AG04449 (cell line): ENCODE measurements around the gene PLBD1.

Source experiments
- CTCF ChIA-PET: fragments of 350-600 bp; formaldehyde crosslinking; extraction: SDS; loops from one replicate; lab custom pipeline; 2021; ENCODE audit warnings: antibody characterized with exemption; lab: Yijun Ruan, JAX
- POLR2A ChIA-PET: fragments of 400-600, 350-600 bp; formaldehyde crosslinking; extraction: SDS; loops from one replicate; lab custom pipeline; 2020; ENCODE audit warnings: antibody characterized with exemption, inconsistent platforms; lab: Yijun Ruan, JAX
- DNase-seq: peaks from one replicate; pipeline ENCODE4 v3.0.0-alpha.2; 2010; ENCODE audit warnings: low read depth, low spot score
- H3K4me3 ChIP-seq: 2 replicates; pipeline ENCODE4 v1.5.1; 2011; ENCODE audit warnings: low read depth, mild to moderate bottlenecking, control low read depth, low read length
- TF ChIP-seq, protein P1 (sequence below): IDR thresholded peaks from one replicate; pipeline ENCODE4 v1.5.1; 2011; ENCODE audit warnings: mild to moderate bottlenecking, moderate library complexity, low read length, control low read depth, inconsistent platforms; ENCODE audit not compliant: insufficient read depth; ENCODE audit errors: missing control alignments

The PLBD1 gene

DNA sequence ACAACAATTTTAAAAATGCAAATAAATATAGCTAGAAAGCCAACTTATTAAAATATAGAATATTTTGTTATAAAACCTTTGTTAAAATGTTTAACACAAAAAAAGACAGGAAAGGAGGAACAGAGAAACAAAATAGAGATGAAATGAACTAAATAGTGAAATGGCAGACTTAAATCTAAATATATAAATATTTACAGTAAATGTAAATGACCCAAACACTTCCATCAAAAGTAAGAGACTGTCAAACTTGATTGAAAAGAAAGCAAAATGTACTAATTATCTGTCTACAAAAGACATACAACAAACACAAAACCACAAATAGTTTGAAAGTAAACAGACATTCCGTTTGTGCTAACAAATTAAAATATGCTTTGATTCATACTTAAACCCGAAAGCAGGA, 41.7 kb downstream of the PLBD1 start:
- TF ChIP-seq, protein P1, sequence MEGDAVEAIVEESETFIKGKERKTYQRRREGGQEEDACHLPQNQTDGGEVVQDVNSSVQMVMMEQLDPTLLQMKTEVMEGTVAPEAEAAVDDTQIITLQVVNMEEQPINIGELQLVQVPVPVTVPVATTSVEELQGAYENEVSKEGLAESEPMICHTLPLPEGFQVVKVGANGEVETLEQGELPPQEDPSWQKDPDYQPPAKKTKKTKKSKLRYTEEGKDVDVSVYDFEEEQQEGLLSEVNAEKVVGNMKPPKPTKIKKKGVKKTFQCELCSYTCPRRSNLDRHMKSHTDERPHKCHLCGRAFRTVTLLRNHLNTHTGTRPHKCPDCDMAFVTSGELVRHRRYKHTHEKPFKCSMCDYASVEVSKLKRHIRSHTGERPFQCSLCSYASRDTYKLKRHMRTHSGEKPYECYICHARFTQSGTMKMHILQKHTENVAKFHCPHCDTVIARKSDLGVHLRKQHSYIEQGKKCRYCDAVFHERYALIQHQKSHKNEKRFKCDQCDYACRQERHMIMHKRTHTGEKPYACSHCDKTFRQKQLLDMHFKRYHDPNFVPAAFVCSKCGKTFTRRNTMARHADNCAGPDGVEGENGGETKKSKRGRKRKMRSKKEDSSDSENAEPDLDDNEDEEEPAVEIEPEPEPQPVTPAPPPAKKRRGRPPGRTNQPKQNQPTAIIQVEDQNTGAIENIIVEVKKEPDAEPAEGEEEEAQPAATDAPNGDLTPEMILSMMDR = no peak
- ChIA-PET POLR2A (no interaction called here), CTCF (interaction anchor here (1.6 kb wide), 1 partner anchor 288 kb away, joined by 4 read pairs; no protein-coding TSS in a partner anchor)
- H3K4me3 ChIP-seq = no peak overlapping the region
- DNase-seq = no peak

DNA sequence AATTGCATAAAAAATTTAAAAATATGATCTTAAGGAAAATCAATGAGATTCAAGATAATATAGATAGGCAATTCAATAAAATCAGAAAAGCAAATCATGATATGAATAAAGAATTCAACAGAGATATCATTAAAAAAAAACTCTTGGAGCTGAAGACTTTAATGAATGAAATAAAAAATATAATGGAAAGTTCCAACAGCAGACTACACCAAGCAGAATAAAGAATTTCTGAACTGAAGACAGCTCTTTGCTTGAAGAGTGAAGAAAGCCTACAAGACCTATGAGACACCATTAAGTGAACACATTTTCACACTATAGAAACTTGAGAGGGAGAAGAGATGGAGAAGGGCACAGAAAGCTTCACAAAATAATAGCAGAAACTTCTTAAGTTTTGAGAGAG, 45.9 kb downstream of the PLBD1 start:
- no peak for DNase-seq
- H3K4me3 ChIP-seq = no peak overlapping the region
- TF ChIP-seq, protein P1 = no peak
- POLR2A ChIA-PET = no interaction called here
- CTCF ChIA-PET = no interaction called here

- POLR2A ChIA-PET = no interaction called here
- DNase-seq = no peak
- no peak overlapping the region for H3K4me3 ChIP-seq
- CTCF ChIA-PET = interaction anchor here (1.0 kb wide), 1 partner anchor 277 kb away, joined by 4 read pairs; no protein-coding TSS in a partner anchor
- TF ChIP-seq, protein P1 = no peak
Measured at GRCh38 chr12:14514946-14515345, 52.7 kb downstream of the PLBD1 start.

- H3K4me3 ChIP-seq = no peak overlapping the region
- DNase-seq = no peak
- TF ChIP-seq, protein P1 = no peak
- ChIA-PET CTCF (interaction anchor here (1.0 to 1.9 kb wide), 2 partner anchors 276 to 277 kb away, joined by 4 to 5 read pairs; no protein-coding TSS in a partner anchor), POLR2A (no interaction called here)
Measured at GRCh38 chr12:14514154-14514842, 53.4 kb downstream of the PLBD1 start.

DNA sequence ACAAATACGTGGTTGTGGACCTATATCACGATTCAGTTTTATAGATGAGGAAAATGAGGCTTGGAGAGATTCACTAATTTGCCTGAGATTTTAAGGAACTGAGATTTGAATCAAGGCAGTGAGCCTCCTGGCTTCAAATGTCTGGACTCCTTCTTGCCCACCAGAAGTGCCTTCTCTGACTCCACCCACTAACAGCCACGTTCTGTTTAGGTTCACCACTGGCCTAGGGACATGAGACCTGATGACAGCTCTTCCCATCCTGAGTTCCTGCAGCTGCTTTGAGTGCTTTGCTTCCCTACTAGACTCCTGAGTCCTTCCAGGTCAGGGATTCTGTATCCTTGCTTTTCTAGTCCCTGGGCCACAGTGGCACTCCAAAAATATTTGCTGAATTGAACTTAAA, 57.1 kb downstream of the PLBD1 start:
- POLR2A ChIA-PET = no interaction called here
- CTCF ChIA-PET = no interaction called here
- TF ChIP-seq, protein P1 = no peak
- H3K4me3 ChIP-seq = no peak overlapping the region
- DNase-seq = no peak
